GM12878 (cell line): ENCODE measurements around the gene CTDP1.

Experiments
- CTCF ChIP-seq, 3 experiments: IDR thresholded peaks in 2 of 3; conservative IDR thresholded peaks in 1 of 3; 2 replicates each; pipeline ENCODE4 v1.5.1; 2011; ENCODE audit warnings: low read depth in 3 of 3, low read length in 3 of 3, mild to moderate bottlenecking in 3 of 3, control low read depth in 2 of 3, moderate library complexity in 2 of 3, inconsistent platforms in 1 of 3, mixed read lengths in 1 of 3; ENCODE audit not compliant: control insufficient read depth in 2 of 3, insufficient read depth in 1 of 3; ENCODE audit errors: extremely low read depth in 1 of 3
- EP300 ChIP-seq, 2 experiments: fragments of 150-350 bp in 1 of 2; IDR thresholded peaks; 2 replicates each; pipeline ENCODE4 v1.6.1; 2011 to 2012; ENCODE audit warnings: low read depth in 2 of 2, low read length in 2 of 2, borderline replicate concordance in 1 of 2, improper control_type of control experiment in 1 of 2, inconsistent platforms in 1 of 2; ENCODE audit not compliant: control insufficient read depth in 1 of 2
- POLR2A ChIP-seq: IDR thresholded peaks from 2 replicates; pipeline ENCODE4 v1.6.1; 2011; ENCODE audit warnings: low read depth, mild to moderate bottlenecking, low read length
- POLR2AphosphoS5 ChIP-seq: IDR thresholded peaks from 2 replicates; pipeline ENCODE4 v1.6.1; 2011; ENCODE audit warnings: mild to moderate bottlenecking, low read length, inconsistent platforms
- SRF ChIP-seq, 2 experiments: IDR thresholded peaks; 2 replicates each; pipeline ENCODE4 v1.6.1; 2011; ENCODE audit warnings: low read depth in 2 of 2, low read length in 2 of 2, mild to moderate bottlenecking in 1 of 2, moderate library complexity in 1 of 2
- TARDBP ChIP-seq: IDR thresholded peaks from 2 replicates; pipeline ENCODE4 v1.6.1; 2016; ENCODE audit warnings: borderline replicate concordance
- YY1 ChIP-seq: IDR thresholded peaks from 2 replicates; pipeline ENCODE4 v1.6.1; 2011; ENCODE audit warnings: low read depth, mild to moderate bottlenecking, low read length

GRCh38 chr18:79644666-79645057 is 34.9 kb upstream of the CTDP1 start:
- TF ChIP-seq TARDBP (no peak), SRF (IDR thresholded peaks at IDR 0.05; ENCODE audit: low read depth in 2 of 2, low read length in 2 of 2) (no peak), POLR2A (no peak), EP300 (IDR thresholded peaks at IDR 0.05; ENCODE audit: borderline replicate concordance in 1 of 2, control insufficient read depth in 1 of 2, low read depth in 2 of 2, low read length in 2 of 2) (no peak), CTCF (IDR thresholded peaks at IDR 0.05 in 2 of 3, conservative IDR thresholded peaks at IDR 0.05 in 1 of 3; ENCODE audit: control insufficient read depth in 2 of 3, extremely low read depth in 1 of 3, insufficient read depth in 1 of 3, low read depth in 3 of 3, low read length in 3 of 3) (no peak), POLR2AphosphoS5 (no peak), YY1 (no peak)
